ENCODE measurements around the gene SAMD8.

Gene SAMD8

DNA sequence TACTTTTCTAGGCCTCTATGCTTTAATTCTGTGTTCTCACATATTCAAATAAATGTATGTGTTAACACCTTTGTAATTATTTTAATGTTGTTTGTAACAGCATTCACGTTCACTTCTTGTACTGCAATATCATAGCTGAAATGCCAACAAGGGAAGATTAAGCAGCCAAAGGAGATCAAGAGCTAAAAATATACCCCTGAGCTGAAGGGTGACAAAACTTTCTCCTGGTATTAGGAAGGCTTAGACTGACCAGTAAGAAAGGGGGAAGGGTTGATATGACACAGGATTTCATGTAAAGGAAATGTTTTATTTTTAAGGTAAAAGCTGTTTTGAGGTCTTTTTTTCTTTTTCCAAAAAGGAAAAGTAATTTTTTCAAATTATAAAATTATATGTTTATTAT, 58.8 kb downstream of the SAMD8 start:
- H3K4me2 ChIP-seq (ENCODE audit: low read length), result no peak overlapping the region
- no peaks in the 10 kb centered on the region for H3K9me3 ChIP-seq (ENCODE audit: control insufficient read depth, low read length)
- H3K4me3 ChIP-seq (ENCODE audit: low read depth, low read length), result no peak overlapping the region
- no peaks in the 10 kb centered on the region for H3K27me3 ChIP-seq (ENCODE audit: control insufficient read depth, insufficient read depth, low read length)
- no peak overlapping the region for H3K27ac ChIP-seq
- no peak overlapping the region for H3K9ac ChIP-seq
- no peaks in the 10 kb centered on the region for H3K79me2 ChIP-seq
- H2AFZ ChIP-seq, result no peak overlapping the region
- TF ChIP-seq CTCF (IDR thresholded peaks at IDR 0.05), result no peak
- peaks cover 3% of the 10 kb centered on the region for H3K4me1 ChIP-seq
- no peaks in the 10 kb centered on the region for H3K36me3 ChIP-seq (ENCODE audit: control insufficient read depth, insufficient read depth, low read length)

- TF ChIP-seq CTCF (IDR thresholded peaks at IDR 0.05), result no peak
- Histone ChIP-seq H3K4me1 (peaks cover 3% of the 10 kb centered on the region), H3K9ac (no peak overlapping the region), H3K36me3 (ENCODE audit: control insufficient read depth, insufficient read depth, low read length) (no peaks in the 10 kb centered on the region), H3K4me3 (ENCODE audit: low read depth, low read length) (no peak overlapping the region), H3K79me2 (no peaks in the 10 kb centered on the region), H3K27me3 (ENCODE audit: control insufficient read depth, insufficient read depth, low read length) (no peaks in the 10 kb centered on the region), H2AFZ (no peak overlapping the region), H3K9me3 (ENCODE audit: control insufficient read depth, low read length) (no peaks in the 10 kb centered on the region), H3K27ac (no peak overlapping the region), H3K4me2 (ENCODE audit: low read length) (no peak overlapping the region)
Measured at GRCh38 chr10:75175046-75175445, 63.6 kb downstream of the SAMD8 start.

GRCh38 chr10:75176046-75176445, 64.6 kb downstream of the SAMD8 start:
- TF ChIP-seq CTCF (IDR thresholded peaks at IDR 0.05), result no peak
- no peaks in the 10 kb centered on the region for H3K27me3 ChIP-seq (ENCODE audit: control insufficient read depth, insufficient read depth, low read length)
- no peak overlapping the region for H3K4me2 ChIP-seq (ENCODE audit: low read length)
- H3K4me3 ChIP-seq (ENCODE audit: low read depth, low read length), result no peak overlapping the region
- no peaks in the 10 kb centered on the region for H3K36me3 ChIP-seq (ENCODE audit: control insufficient read depth, insufficient read depth, low read length)
- H3K9ac ChIP-seq, result no peak overlapping the region
- no peaks in the 10 kb centered on the region for H3K9me3 ChIP-seq (ENCODE audit: control insufficient read depth, low read length)
- H2AFZ ChIP-seq, result no peak overlapping the region
- peaks cover 3% of the 10 kb centered on the region for H3K4me1 ChIP-seq
- H3K27ac ChIP-seq, result no peak overlapping the region
- H3K79me2 ChIP-seq, result no peaks in the 10 kb centered on the region

DNA sequence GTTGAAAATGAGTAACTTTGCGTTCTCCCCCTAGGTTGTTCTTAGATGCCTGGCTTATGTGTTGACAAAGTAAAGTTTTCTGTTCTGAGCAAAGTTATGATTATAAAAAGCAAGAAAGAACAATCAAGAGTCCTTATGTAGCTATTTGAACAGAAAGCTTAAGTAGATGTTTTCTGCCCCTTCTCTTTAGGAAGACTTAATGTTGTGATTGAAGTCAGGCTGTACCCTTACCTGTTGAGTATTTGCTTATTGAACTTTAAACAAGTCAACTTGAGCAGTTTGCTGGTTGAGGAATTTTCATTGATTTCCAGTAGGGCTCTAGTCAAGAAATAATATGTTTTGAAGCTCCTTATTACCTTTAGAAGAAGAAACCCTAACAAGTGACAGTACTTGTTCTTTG, 65.3 kb downstream of the SAMD8 start:
- H3K9me3 ChIP-seq (ENCODE audit: control insufficient read depth, low read length), result no peaks in the 10 kb centered on the region
- H3K4me1 ChIP-seq, result peaks cover 3% of the 10 kb centered on the region
- H2AFZ ChIP-seq, result no peak overlapping the region
- H3K27ac ChIP-seq, result no peak overlapping the region
- no peak overlapping the region for H3K4me2 ChIP-seq (ENCODE audit: low read length)
- no peak for TF ChIP-seq CTCF (IDR thresholded peaks at IDR 0.05)
- H3K4me3 ChIP-seq (ENCODE audit: low read depth, low read length), result no peak overlapping the region
- no peaks in the 10 kb centered on the region for H3K27me3 ChIP-seq (ENCODE audit: control insufficient read depth, insufficient read depth, low read length)
- H3K36me3 ChIP-seq (ENCODE audit: control insufficient read depth, insufficient read depth, low read length), result no peaks in the 10 kb centered on the region
- H3K9ac ChIP-seq, result no peak overlapping the region
- no peaks in the 10 kb centered on the region for H3K79me2 ChIP-seq

- Histone ChIP-seq H2AFZ (no peak overlapping the region), H3K79me2 (no peaks in the 10 kb centered on the region), H3K9ac (no peak overlapping the region), H3K4me1 (no peaks in the 10 kb centered on the region), H3K4me3 (ENCODE audit: low read depth, low read length) (no peak overlapping the region), H3K4me2 (ENCODE audit: low read length) (no peak overlapping the region), H3K27ac (no peak overlapping the region), H3K27me3 (ENCODE audit: control insufficient read depth, insufficient read depth, low read length) (no peaks in the 10 kb centered on the region), H3K36me3 (ENCODE audit: control insufficient read depth, insufficient read depth, low read length) (no peaks in the 10 kb centered on the region), H3K9me3 (ENCODE audit: control insufficient read depth, low read length) (no peaks in the 10 kb centered on the region)
- TF ChIP-seq CTCF (IDR thresholded peaks at IDR 0.05), result no peak
Measured at GRCh38 chr10:75179657-75180177, 68.3 kb downstream of the SAMD8 start.

Measured in parathyroid adenoma (tissue), 2 donors.